Mucosa of rectum (tissue), 2 donors: ENCODE data around the gene WDR54.
"Not testable (repeated sequence)": the region's sequence is repeated elsewhere in the genome, so short reads cannot be mapped to it uniquely, and the experiment has no call there.

Source experiments
- H3K27ac ChIP-seq, 2 donors: one replicate each; pipeline ENCODE4 v1.7.0; 2013; ENCODE audit warnings: inconsistent platforms in 2 of 2, low read depth in 2 of 2, low read length in 2 of 2
- H3K27me3 ChIP-seq, 2 donors: one replicate each; pipeline ENCODE4 v1.7.0; 2013; ENCODE audit warnings: low read length in 2 of 2; ENCODE audit not compliant: control insufficient read depth in 2 of 2, insufficient read depth in 2 of 2
- H3K36me3 ChIP-seq, 2 donors: one replicate each; pipeline ENCODE4 v1.7.0; 2013; ENCODE audit warnings: low read length in 2 of 2; ENCODE audit not compliant: control insufficient read depth in 2 of 2, insufficient read depth in 2 of 2
- H3K4me1 ChIP-seq, 2 donors: one replicate each; pipeline ENCODE4 v1.7.0; 2013; ENCODE audit warnings: low read length in 2 of 2, mild to moderate bottlenecking in 1 of 2; ENCODE audit not compliant: control insufficient read depth in 2 of 2, insufficient read depth in 2 of 2
- H3K4me3 ChIP-seq, 2 donors: one replicate each; pipeline ENCODE4 v1.7.0; 2013; ENCODE audit warnings: low read length in 2 of 2
- H3K9ac ChIP-seq, 2 donors: one replicate each; pipeline ENCODE4 v1.7.0; 2013; ENCODE audit warnings: low read length in 2 of 2, low read depth in 1 of 2, mild to moderate bottlenecking in 1 of 2
- H3K9me3 ChIP-seq, 2 donors: one replicate each; pipeline ENCODE4 v1.7.0; 2013; ENCODE audit warnings: low read length in 2 of 2; ENCODE audit not compliant: control insufficient read depth in 2 of 2
- donor health status: healthy.
- donor health status: Normal muscosa, but diverticular disease.

The WDR54 gene

DNA sequence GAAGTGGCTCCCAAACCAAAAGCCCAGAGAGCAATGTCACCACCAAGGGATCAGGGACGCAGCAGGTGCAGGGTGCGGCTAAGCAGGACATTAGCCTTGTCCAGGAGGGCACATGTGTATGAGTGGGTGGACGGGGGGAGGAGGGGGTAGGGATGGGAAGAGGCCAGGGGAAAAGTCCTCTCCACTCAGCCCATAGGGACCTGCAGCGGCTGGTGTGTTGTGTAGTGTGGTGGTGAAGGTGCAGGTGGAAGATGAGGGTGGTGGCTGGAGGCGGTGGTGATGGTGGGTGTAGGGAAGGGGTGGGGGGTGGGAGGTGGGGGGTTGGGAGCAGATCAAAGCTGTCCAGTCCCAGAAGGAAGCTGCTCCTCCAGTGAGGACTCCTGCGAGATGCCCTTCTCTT, 3.8 kb upstream of the WDR54 start:
- H3K4me3 ChIP-seq: no peak overlapping the region
- H3K27ac ChIP-seq: no peak overlapping the region
- no peak overlapping the region for H3K9ac ChIP-seq
- no peaks in the 10 kb centered on the region for H3K36me3 ChIP-seq
- peaks cover 14 to 24% of the 10 kb centered on the region in 2 donors for H3K4me1 ChIP-seq
- H3K9me3 ChIP-seq: no peaks in the 10 kb centered on the region
- no peaks in the 10 kb centered on the region for H3K27me3 ChIP-seq

DNA sequence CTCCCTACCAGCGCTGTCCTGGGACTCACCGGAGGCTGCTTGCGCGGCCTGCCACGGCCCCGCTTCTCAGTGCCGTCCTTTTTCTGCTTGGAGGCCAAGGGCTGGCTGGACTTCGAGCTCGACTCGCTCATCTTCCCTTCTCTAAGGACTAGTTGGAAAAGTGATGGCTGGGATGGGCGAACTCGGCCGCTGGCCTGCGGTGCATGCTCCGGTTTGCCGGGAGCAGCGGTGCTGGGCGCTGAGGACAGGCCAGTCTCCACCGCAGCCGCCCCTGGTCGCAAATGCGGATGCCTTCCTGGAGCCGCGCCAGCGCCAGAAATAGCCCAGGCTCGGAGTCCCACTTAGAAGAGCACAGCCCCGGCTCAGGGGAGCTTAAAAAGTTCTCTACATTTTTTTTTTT, 3.2 kb upstream of the WDR54 start:
- no peak overlapping the region for H3K9ac ChIP-seq
- H3K27ac ChIP-seq: no peak overlapping the region
- H3K4me1 ChIP-seq: peaks cover 14 to 24% of the 10 kb centered on the region in 2 donors
- no peaks in the 10 kb centered on the region for H3K27me3 ChIP-seq
- no peaks in the 10 kb centered on the region for H3K9me3 ChIP-seq
- H3K4me3 ChIP-seq: no peak overlapping the region
- H3K36me3 ChIP-seq: no peaks in the 10 kb centered on the region

DNA sequence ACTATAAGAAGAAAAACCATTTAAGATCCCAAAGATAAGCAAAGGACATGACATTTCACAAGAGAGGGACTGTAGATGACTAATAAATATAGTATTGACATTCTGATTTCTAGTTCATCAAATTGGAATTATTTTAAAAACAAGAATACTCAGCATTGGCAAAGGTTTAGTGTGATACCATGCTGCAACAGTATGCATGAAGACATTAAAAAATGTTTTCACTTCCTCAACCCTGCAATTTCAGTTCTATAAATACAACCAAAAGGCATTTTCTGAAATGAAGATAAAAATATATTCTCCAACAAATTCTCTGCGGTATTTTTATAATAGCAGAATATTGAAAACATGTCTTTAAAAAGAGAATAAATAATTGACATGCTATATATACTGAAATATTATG, 2.2 kb upstream of the WDR54 start:
- H3K36me3 ChIP-seq: no peaks in the 10 kb centered on the region
- H3K27me3 ChIP-seq: no peaks in the 10 kb centered on the region
- H3K9ac ChIP-seq: no peak overlapping the region
- no peak overlapping the region for H3K4me3 ChIP-seq
- peaks cover 6 to 18% of the 10 kb centered on the region in 2 donors for H3K4me1 ChIP-seq
- H3K27ac ChIP-seq: no peak overlapping the region
- H3K9me3 ChIP-seq: no peaks in the 10 kb centered on the region

DNA sequence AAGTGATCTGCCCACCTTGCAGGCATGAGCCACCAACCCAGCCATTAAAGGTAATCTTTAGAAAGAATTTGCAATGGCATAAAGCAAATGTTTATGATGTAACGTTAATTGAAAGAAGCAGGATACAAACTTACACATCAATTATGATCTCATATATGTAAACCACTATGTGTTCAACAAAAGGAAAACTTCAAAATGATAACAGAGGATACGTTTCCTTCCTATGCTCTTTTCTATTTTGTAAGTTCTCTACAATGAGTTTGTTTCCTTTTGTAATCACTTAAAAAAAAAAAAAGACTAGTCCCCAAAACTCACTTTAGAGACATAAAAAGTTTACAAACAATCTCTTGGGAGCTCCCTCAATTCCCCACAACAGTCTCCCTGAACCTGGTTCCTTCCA, 1.5 kb upstream of the WDR54 start:
- Histone ChIP-seq H3K4me3 (no peak overlapping the region), H3K36me3 (peaks cover 0 to 4% of the 10 kb centered on the region in 2 donors), H3K4me1 (peaks cover 5 to 14% of the 10 kb centered on the region in 2 donors), H3K9ac (no peak overlapping the region), H3K9me3 (no peaks in the 10 kb centered on the region), H3K27ac (no peak overlapping the region), H3K27me3 (no peaks in the 10 kb centered on the region)

DNA sequence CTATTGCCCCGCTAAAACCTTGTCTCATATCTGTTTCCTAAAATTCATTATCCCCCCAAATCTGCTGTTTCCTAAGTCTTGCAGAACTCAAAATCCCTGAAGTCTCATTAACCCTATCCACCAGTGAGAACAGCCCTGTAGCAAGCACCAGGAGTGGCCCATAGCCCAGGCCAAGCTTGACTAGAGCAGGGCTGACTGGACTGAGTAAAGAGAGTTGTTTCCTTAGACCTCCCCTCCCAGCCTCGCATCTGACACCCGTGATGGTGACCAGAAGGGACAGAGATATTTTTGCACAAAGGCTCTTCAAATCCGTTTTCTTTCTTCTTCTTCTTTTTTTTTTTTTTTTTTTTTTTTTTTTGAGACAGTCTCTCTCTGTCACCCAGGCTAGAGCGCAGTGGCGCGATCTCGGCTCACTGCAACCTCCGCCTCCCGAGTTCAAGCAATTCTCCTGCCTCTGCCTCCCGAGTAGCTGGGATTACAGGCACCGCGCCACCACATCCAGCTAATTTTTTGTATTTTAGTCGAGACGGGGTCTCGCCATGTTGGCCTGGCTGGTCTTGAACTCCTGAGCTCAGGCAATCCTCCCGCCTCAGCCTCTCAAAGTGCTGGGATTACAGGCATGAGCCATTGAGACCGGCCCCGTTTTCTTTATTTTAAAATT, 957 bp upstream of the WDR54 start:
- not testable (repeated sequence) for H3K4me1 ChIP-seq, H3K27ac ChIP-seq, H3K36me3 ChIP-seq, H3K9me3 ChIP-seq, H3K27me3 ChIP-seq
- Histone ChIP-seq H3K9ac (peak overlapping the region in 1 of 2 donors; percentile 57), H3K4me3 (peak overlapping the region in 1 of 2 donors; percentile 82)

DNA sequence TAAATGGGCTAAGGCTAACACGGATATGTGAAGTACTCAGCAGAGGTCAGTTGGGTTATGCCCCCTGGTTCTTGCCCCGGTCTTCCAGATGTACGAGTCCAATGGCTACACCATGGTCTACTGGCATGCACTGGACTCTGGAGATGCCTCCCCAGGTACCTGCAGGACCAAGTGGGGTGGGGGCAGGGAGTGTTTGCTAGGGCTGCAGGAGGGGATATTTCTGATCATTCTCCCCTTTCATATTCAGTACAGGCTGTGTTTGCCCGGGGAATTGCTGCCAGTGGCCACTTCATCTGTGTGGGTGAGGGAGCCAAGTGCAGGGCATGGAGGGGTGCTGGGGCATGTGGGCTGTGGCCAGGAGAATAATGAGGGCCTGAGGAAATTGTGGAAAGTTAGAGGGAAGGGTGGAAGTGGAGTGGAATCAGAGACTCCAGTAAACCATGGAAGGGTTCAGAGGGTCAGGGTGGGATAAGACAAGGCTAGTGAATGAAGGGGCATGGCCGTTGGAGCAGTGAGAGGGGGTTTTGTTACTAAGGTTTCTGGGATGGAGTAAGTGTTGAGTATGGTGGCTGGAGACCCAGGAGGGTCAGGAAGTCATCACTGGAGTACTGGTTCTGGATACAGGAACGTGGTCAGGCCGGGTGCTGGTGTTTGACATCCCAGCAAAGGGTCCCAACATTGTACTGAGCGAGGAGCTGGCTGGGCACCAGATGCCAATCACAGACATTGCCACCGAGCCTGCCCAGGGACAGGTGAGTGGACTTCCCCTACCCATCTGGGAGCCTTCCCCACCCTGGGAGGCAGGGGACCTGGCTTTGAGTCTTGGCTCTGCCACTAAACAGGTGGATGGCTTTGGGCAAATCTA, 1.9 kb downstream of the WDR54 start:
- peaks cover 25 to 36% of the 10 kb centered on the region in 2 donors for H3K36me3 ChIP-seq
- no peak overlapping the region for H3K27ac ChIP-seq
- no peak overlapping the region for H3K4me3 ChIP-seq
- peaks cover 5 to 9% of the 10 kb centered on the region in 2 donors for H3K4me1 ChIP-seq
- H3K27me3 ChIP-seq: no peaks in the 10 kb centered on the region
- H3K9ac ChIP-seq: no peak overlapping the region
- no peaks in the 10 kb centered on the region for H3K9me3 ChIP-seq

DNA sequence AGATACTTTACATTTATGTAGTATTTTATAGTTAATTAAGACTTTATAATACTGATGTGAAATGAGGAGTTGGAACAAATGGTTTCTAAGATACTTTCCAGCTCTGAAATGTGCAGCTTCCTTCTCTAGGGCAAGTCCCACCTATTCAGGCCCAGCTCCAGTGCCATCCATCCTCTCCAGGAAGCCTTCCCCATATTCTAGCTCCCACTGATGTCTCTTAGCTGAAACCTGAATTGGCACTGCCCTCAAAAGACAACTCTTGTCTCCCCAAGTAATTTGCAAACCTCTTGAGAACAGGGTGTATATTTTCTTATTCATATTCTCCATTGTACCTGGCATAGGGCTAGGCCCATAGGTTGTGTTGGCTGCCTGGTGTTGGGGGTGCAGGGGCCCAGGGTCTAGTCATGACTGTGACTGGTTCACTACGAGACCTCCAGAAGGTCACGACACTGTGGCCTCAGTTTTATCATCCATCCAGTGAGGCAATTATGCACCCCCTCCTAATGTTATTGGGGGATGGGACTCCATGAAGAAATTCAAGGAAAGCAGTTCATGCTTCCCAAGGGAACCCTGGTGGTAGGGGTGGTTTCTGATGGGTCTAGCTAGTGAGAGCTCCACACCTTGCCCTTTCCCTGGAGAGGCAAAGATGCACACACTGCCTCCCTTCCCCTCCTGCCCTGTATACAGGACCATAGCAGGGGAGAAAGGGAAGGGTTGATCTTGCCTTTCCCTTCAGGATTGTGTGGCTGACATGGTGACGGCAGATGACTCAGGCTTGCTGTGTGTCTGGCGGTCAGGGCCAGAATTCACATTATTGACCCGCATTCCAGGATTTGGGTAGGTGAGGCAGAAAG, 2.8 kb downstream of the WDR54 start:
- peaks cover 9 to 12% of the 10 kb centered on the region in 2 donors for H3K4me1 ChIP-seq
- no peaks in the 10 kb centered on the region for H3K9me3 ChIP-seq
- no peak overlapping the region for H3K27ac ChIP-seq
- no peak overlapping the region for H3K4me3 ChIP-seq
- no peak overlapping the region for H3K9ac ChIP-seq
- peaks cover 34 to 44% of the 10 kb centered on the region in 2 donors for H3K36me3 ChIP-seq
- H3K27me3 ChIP-seq: no peaks in the 10 kb centered on the region

DNA sequence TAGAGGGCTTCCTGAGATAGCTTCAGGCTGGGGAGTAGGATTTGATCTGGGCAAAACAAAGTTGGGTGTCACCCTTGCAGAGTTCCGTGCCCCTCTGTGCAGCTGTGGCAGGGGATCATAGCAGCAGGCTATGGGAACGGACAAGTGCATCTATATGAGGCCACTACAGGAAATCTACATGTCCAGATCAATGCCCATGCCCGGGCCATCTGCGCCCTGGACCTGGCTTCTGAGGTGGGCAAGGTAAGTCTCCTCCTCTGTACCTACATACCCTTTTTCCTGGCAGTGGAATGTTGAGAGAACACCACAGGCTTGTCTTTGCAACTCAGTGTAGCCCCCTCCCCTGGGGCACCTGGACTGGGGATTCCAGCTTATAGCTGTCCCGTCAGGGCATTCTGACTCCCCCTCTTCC, 3.5 kb downstream of the WDR54 start:
- H3K9ac ChIP-seq: no peak overlapping the region
- H3K4me1 ChIP-seq: peaks cover 16 to 18% of the 10 kb centered on the region in 2 donors
- no peak overlapping the region for H3K4me3 ChIP-seq
- no peak overlapping the region for H3K27ac ChIP-seq
- H3K36me3 ChIP-seq: peaks cover 40 to 47% of the 10 kb centered on the region in 2 donors
- H3K9me3 ChIP-seq: no peaks in the 10 kb centered on the region
- no peaks in the 10 kb centered on the region for H3K27me3 ChIP-seq

DNA sequence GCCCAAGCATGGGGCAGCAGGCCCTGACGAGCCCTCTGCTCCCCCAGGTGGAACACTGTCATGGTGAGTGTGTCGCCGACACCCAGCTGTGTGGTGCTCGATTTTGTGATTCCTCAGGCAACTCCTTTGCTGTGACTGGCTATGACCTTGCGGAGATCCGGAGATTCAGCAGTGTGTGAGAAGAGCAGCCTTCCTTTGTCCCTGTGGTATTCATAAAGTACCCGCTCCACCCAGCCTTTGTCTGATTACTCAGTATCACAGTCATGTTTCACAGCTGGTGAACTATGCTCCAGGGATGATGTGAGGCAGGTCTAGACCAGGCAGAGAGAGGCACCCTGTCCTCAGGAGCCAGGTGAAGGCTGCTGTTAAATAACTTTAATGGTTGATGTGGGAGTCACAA, 4.0 kb downstream of the WDR54 start:
- Histone ChIP-seq H3K9me3 (no peaks in the 10 kb centered on the region), H3K27me3 (no peaks in the 10 kb centered on the region), H3K36me3 (peaks cover 43 to 52% of the 10 kb centered on the region in 2 donors), H3K9ac (no peak overlapping the region), H3K27ac (no peak overlapping the region), H3K4me3 (no peak overlapping the region), H3K4me1 (peaks cover 18 to 21% of the 10 kb centered on the region in 2 donors)
